K562 (cell line): ENCODE data around the gene RTL10. TPM values are rescaled to one million over a fixed set of nuclear protein-coding genes. Genes with fewer than 3 reads are reported as not detected.

Source experiments
- ARID2 ChIP-seq: fragments of 450-650 bp; IDR thresholded peaks from 2 replicates; pipeline ENCODE4 v1.6.1; 2017; ENCODE audit warnings: antibody characterized with exemption, mild to moderate bottlenecking
- BRCA1 ChIP-seq, 2 experiments: fragments of 450-650 bp in 1 of 2; sonication (generic) in 1 of 2; formaldehyde crosslinking in 1 of 2; IDR thresholded peaks; 2 replicates each; pipeline versions ENCODE4 v1.5.0 to v1.6.1; 2017 to 2020; ENCODE audit warnings: mild to moderate bottlenecking in 1 of 2, missing genetic modification reagents in 1 of 2
- CC2D1A ChIP-seq: fragments of 450-650 bp; IDR thresholded peaks from 2 replicates; pipeline ENCODE4 v1.6.1; 2017; ENCODE audit warnings: mild to moderate bottlenecking
- CHD2 ChIP-seq: IDR thresholded peaks from 2 replicates; pipeline ENCODE4 v1.6.1; 2011; ENCODE audit warnings: low read depth, low read length
- ESRRB ChIP-seq: fragments of 250-450 bp; sonication (Bioruptor Pico); IDR thresholded peaks from 2 replicates; pipeline ENCODE4 v1.5.0; 2020; ENCODE audit warnings: mild to moderate bottlenecking, moderate library complexity, borderline replicate concordance
- HDAC1 ChIP-seq, 2 experiments: fragments of 450-650 bp; IDR thresholded peaks; 2 replicates each; pipeline ENCODE4 v1.6.1; 2016 to 2017; ENCODE audit warnings: inconsistent platforms in 1 of 2, mild to moderate bottlenecking in 1 of 2, moderate library complexity in 1 of 2
- KDM1A ChIP-seq, 2 experiments: fragments of 450-650 bp; IDR thresholded peaks; 2 replicates each; pipeline ENCODE4 v1.6.1; 2016; ENCODE audit warnings: mild to moderate bottlenecking in 2 of 2
- MEF2A ChIP-seq: IDR thresholded peaks from 2 replicates; pipeline ENCODE4 v1.6.1; 2011; ENCODE audit warnings: low read depth, mild to moderate bottlenecking, low read length, moderate library complexity; ENCODE audit not compliant: control insufficient read depth
- PPARD ChIP-seq: fragments of 250-450 bp; sonication (Bioruptor Pico); IDR thresholded peaks from 2 replicates; pipeline ENCODE4 v1.8.0; 2022; ENCODE audit warnings: inconsistent platforms, mild to moderate bottlenecking, moderate library complexity
- RFX1 ChIP-seq: fragments of 450-650 bp; IDR thresholded peaks from 2 replicates; pipeline ENCODE4 v1.6.1; 2016; ENCODE audit warnings: mild to moderate bottlenecking, moderate library complexity
- polyA plus RNA-seq, 8 experiments: library from polyadenylated mRNA; depleted of rRNA in 4 of 8; stranded (reverse) in 5 of 8; unstranded in 3 of 8; fragments of >200 nt; fragmentation: Nextera tagmentation in 2 of 8; fragmentation: Illumina TruSeq in 1 of 8; extraction: Ambion mirVana in 2 of 8; extraction: Trizol in 1 of 8; gene quantifications; 2 replicates each; pipeline versions ENCODE4 v1.2.1 to v1.2.3, GENCODE V29; 2011 to 2014; ENCODE audit warnings: inconsistent platforms in 1 of 8, missing spikeins in 1 of 8
- total RNA-seq, 7 experiments: library from RNA; depleted of rRNA in 6 of 7; stranded (reverse); fragments of >200 nt in 6 of 7; fragmentation: Illumina TruSeq in 2 of 7; extraction: Trizol in 2 of 7; gene quantifications; 2 replicates each; pipeline versions ENCODE4 v1.2.1 to v1.2.3, GENCODE V29; 2011 to 2021; ENCODE audit warnings: low replicate concordance in 1 of 7
- TF ChIP-seq, protein P1 (sequence below): IDR thresholded peaks from 2 replicates; pipeline ENCODE4 v1.6.1; 2011; ENCODE audit warnings: borderline replicate concordance, low read depth, mild to moderate bottlenecking, moderate library complexity, low read length; ENCODE audit not compliant: insufficient read depth, poor library complexity, severe bottlenecking
- TF ChIP-seq, protein P2 (sequence below): fragments of 450-650 bp; IDR thresholded peaks from 2 replicates; pipeline ENCODE4 v1.7.1; 2018; ENCODE audit warnings: mild to moderate bottlenecking, low read depth; ENCODE audit not compliant: partially characterized antibody
- TF ChIP-seq, protein P3 (sequence below), 2 experiments: fragments of 450-650 bp; IDR thresholded peaks; 2 replicates each; pipeline ENCODE4 v1.6.1; 2016
- TF ChIP-seq, protein P4 (sequence below): fragments of 450-650 bp; formaldehyde crosslinking; IDR thresholded peaks from 2 replicates; pipeline ENCODE4 v1.4.0; 2020; ENCODE audit warnings: mild to moderate bottlenecking, moderate library complexity
- TF ChIP-seq, protein P5 (sequence below): fragments of 150-350 bp; IDR thresholded peaks from 2 replicates; pipeline ENCODE4 v1.6.1; 2014; ENCODE audit warnings: low read depth, mild to moderate bottlenecking, low read length, borderline replicate concordance

RTL10 gene
- total and polyA plus RNA-seq, 9 of the 15 experiments (the other 6 are each of a cell fraction or from before 2014, with no cell fraction given), result 19.8 to 75.5 (median 32.5) TPM

DNA sequence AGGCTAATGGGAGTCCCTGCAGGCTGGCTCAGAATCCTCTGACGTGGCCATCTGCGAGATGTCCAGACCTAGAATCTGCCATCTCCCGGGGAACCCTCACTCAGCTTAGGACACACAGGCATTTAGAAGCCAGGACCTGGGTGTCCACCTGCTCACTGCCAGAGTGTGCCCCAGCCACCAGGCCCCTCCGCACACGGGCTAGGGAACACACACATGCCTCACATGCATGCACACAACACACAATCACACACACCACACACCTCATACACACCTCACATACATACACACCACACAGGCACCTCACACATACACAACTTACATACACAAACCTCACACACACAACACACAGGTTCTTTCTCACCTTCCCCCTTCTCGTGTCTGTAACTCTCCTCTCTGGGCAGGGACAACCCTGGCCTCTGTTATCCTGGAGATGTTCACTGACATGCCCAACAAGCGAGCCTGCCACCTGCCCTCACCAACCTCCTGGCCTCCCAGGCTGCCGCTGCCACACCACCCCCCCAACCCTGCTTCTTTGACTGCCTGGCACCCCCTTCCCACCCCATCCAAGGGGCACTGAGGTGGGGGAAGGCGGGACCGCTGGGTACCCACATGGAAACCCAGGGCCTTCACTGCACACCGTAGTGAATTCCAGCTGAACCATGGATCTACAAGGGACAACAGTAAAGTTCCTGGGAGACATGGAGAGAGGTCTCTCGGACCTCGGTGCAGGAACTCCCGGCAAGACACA, 38.1 kb downstream of the RTL10 start (continued):
- TF ChIP-seq, protein P1, sequence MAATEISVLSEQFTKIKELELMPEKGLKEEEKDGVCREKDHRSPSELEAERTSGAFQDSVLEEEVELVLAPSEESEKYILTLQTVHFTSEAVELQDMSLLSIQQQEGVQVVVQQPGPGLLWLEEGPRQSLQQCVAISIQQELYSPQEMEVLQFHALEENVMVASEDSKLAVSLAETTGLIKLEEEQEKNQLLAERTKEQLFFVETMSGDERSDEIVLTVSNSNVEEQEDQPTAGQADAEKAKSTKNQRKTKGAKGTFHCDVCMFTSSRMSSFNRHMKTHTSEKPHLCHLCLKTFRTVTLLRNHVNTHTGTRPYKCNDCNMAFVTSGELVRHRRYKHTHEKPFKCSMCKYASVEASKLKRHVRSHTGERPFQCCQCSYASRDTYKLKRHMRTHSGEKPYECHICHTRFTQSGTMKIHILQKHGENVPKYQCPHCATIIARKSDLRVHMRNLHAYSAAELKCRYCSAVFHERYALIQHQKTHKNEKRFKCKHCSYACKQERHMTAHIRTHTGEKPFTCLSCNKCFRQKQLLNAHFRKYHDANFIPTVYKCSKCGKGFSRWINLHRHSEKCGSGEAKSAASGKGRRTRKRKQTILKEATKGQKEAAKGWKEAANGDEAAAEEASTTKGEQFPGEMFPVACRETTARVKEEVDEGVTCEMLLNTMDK, result no peak
- TF ChIP-seq KDM1A (IDR thresholded peaks at IDR 0.05) (no peak), CC2D1A (no peak), RFX1 (no peak), MEF2A (no peak), BRCA1 (IDR thresholded peaks at IDR 0.05) (no peak), BRCA1 (CRISPR knock-in tag; IDR thresholded peaks at IDR 0.05) (no peak), CHD2 (no peak), ARID2 (peak; percentile 85; the same call in 1 of the 2 replicates), PPARD (no peak), ESRRB (no peak), HDAC1 (IDR thresholded peaks at IDR 0.05) (peak in 1 of 2 experiments; percentile 89; a peak in 2 of 4 replicates)
- TF ChIP-seq, protein P2, sequence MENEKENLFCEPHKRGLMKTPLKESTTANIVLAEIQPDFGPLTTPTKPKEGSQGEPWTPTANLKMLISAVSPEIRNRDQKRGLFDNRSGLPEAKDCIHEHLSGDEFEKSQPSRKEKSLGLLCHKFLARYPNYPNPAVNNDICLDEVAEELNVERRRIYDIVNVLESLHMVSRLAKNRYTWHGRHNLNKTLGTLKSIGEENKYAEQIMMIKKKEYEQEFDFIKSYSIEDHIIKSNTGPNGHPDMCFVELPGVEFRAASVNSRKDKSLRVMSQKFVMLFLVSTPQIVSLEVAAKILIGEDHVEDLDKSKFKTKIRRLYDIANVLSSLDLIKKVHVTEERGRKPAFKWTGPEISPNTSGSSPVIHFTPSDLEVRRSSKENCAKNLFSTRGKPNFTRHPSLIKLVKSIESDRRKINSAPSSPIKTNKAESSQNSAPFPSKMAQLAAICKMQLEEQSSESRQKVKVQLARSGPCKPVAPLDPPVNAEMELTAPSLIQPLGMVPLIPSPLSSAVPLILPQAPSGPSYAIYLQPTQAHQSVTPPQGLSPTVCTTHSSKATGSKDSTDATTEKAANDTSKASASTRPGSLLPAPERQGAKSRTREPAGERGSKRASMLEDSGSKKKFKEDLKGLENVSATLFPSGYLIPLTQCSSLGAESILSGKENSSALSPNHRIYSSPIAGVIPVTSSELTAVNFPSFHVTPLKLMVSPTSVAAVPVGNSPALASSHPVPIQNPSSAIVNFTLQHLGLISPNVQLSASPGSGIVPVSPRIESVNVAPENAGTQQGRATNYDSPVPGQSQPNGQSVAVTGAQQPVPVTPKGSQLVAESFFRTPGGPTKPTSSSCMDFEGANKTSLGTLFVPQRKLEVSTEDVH, result no peak
- TF ChIP-seq, protein P3, sequence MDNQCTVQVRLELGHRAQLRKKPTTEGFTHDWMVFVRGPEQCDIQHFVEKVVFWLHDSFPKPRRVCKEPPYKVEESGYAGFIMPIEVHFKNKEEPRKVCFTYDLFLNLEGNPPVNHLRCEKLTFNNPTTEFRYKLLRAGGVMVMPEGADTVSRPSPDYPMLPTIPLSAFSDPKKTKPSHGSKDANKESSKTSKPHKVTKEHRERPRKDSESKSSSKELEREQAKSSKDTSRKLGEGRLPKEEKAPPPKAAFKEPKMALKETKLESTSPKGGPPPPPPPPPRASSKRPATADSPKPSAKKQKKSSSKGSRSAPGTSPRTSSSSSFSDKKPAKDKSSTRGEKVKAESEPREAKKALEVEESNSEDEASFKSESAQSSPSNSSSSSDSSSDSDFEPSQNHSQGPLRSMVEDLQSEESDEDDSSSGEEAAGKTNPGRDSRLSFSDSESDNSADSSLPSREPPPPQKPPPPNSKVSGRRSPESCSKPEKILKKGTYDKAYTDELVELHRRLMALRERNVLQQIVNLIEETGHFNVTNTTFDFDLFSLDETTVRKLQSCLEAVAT (IDR thresholded peaks at IDR 0.05), result peak; percentile 63 to 87; a peak in 2 of 4 replicates
- TF ChIP-seq, protein P4, sequence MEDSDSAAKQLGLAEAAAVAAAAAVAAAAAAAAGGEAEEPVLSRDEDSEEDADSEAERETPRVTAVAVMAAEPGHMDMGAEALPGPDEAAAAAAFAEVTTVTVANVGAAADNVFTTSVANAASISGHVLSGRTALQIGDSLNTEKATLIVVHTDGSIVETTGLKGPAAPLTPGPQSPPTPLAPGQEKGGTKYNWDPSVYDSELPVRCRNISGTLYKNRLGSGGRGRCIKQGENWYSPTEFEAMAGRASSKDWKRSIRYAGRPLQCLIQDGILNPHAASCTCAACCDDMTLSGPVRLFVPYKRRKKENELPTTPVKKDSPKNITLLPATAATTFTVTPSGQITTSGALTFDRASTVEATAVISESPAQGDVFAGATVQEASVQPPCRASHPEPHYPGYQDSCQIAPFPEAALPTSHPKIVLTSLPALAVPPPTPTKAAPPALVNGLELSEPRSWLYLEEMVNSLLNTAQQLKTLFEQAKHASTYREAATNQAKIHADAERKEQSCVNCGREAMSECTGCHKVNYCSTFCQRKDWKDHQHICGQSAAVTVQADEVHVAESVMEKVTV (CRISPR knock-in tag), result no peak
- TF ChIP-seq, protein P5, sequence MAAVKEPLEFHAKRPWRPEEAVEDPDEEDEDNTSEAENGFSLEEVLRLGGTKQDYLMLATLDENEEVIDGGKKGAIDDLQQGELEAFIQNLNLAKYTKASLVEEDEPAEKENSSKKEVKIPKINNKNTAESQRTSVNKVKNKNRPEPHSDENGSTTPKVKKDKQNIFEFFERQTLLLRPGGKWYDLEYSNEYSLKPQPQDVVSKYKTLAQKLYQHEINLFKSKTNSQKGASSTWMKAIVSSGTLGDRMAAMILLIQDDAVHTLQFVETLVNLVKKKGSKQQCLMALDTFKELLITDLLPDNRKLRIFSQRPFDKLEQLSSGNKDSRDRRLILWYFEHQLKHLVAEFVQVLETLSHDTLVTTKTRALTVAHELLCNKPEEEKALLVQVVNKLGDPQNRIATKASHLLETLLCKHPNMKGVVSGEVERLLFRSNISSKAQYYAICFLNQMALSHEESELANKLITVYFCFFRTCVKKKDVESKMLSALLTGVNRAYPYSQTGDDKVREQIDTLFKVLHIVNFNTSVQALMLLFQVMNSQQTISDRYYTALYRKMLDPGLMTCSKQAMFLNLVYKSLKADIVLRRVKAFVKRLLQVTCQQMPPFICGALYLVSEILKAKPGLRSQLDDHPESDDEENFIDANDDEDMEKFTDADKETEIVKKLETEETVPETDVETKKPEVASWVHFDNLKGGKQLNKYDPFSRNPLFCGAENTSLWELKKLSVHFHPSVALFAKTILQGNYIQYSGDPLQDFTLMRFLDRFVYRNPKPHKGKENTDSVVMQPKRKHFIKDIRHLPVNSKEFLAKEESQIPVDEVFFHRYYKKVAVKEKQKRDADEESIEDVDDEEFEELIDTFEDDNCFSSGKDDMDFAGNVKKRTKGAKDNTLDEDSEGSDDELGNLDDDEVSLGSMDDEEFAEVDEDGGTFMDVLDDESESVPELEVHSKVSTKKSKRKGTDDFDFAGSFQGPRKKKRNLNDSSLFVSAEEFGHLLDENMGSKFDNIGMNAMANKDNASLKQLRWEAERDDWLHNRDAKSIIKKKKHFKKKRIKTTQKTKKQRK, result no peak
